GM18520 (cell line): ENCODE results near the gene SEBOX.

ENCODE experiments used
- ATAC-seq: cut with Tn5 transposase; IDR thresholded peaks from one replicate; pipeline ENCODE4 v1.9.1; 2021; ENCODE audit not compliant: unreplicated experiment

Gene SEBOX

GRCh38 chr17:28394337-28395116 lies 29.5 kb upstream of the SEBOX start:
- no peak for ATAC-seq

GRCh38 chr17:28392491-28392890 lies 27.5 kb upstream of the SEBOX start:
- ATAC-seq: no peak

- no peak for ATAC-seq
Measured at GRCh38 chr17:28391401-28391800, 26.4 kb upstream of the SEBOX start.

GRCh38 chr17:28390984-28391383 lies 26.0 kb upstream of the SEBOX start:
- ATAC-seq: no peak

- no peak for ATAC-seq
Measured at GRCh38 chr17:28390563-28390962, 25.6 kb upstream of the SEBOX start.

- ATAC-seq: no peak
Measured at GRCh38 chr17:28390141-28390540, 25.1 kb upstream of the SEBOX start.

GRCh38 chr17:28388106-28388505 lies 23.1 kb upstream of the SEBOX start:
- no peak for ATAC-seq

GRCh38 chr17:28386391-28386790 lies 21.4 kb upstream of the SEBOX start:
- ATAC-seq: no peak

- no peak for ATAC-seq
Measured at GRCh38 chr17:28385406-28385805, 20.4 kb upstream of the SEBOX start.

- ATAC-seq: no peak
Measured at GRCh38 chr17:28385037-28385400, 20.0 kb upstream of the SEBOX start.

- ATAC-seq: peak; percentile 46
Measured at GRCh38 chr17:28384281-28385036, 19.5 kb upstream of the SEBOX start.

- ATAC-seq: no peak
Measured at GRCh38 chr17:28381141-28381825, 16.3 kb upstream of the SEBOX start.

- no peak for ATAC-seq
Measured at GRCh38 chr17:28379814-28380801, 15.1 kb upstream of the SEBOX start.

- ATAC-seq: no peak
Measured at GRCh38 chr17:28372945-28373274, 7.9 kb upstream of the SEBOX start.

- ATAC-seq: peak; percentile 13
Measured at GRCh38 chr17:28372203-28372944, 7.4 kb upstream of the SEBOX start.

GRCh38 chr17:28371245-28372202 lies 6.5 kb upstream of the SEBOX start, which contains the start of gene SARM1:
Gene SARM1, plus strand, starts transcription at chr17:28371694. Its CDS starts 339 bp downstream, at chr17:28372033.
- ATAC-seq: peak; percentile 50

GRCh38 chr17:28370744-28371103 lies 5.7 kb upstream of the SEBOX start:
- ATAC-seq: no peak

GRCh38 chr17:28370035-28370743 lies 5.2 kb upstream of the SEBOX start, which contains the start of gene VTN:
Gene VTN, minus strand, starts transcription at chr17:28370307. Its CDS starts 104 bp downstream, at chr17:28370203.
- no peak for ATAC-seq
